Calu3 (cell line): ENCODE measurements around the gene ZBTB39. TPM values are rescaled to one million over a fixed set of nuclear protein-coding genes. Genes with fewer than 3 reads are reported as not detected.

Source experiments
- BruUV-seq: library from RNA; stranded (reverse); fragments of 400-500 nt; replicated peaks from 2 replicates; lab custom pipeline; 2021; lab: Mats Ljungman, UMichigan
- CTCF ChIA-PET: fragments of 300-600 bp; sonication (Branson Sonifier 250); formaldehyde crosslinking; loops from one replicate; lab custom pipeline; 2022; ENCODE audit warnings: antibody characterized with exemption; lab: Charles Lee
- DNase-seq: peaks from one replicate; pipeline ENCODE4 v3.0.0; 2022
- H3K27ac Mint-ChIP-seq: one replicate; pipeline ENCODE4 v1.8.0; 2022; ENCODE audit warnings: mixed read lengths; ENCODE audit not compliant: unreplicated experiment
- H3K27me3 Mint-ChIP-seq: one replicate; pipeline ENCODE4 v1.8.0; 2022; ENCODE audit warnings: mixed read lengths; ENCODE audit not compliant: unreplicated experiment
- H3K36me3 Mint-ChIP-seq: one replicate; pipeline ENCODE4 v1.8.0; 2022; ENCODE audit warnings: mild to moderate bottlenecking, moderate library complexity, mixed read lengths; ENCODE audit not compliant: insufficient read depth, unreplicated experiment
- H3K4me1 Mint-ChIP-seq: one replicate; pipeline ENCODE4 v1.8.0; 2022; ENCODE audit warnings: mild to moderate bottlenecking, low read depth, mixed read lengths; ENCODE audit not compliant: unreplicated experiment
- H3K4me3 Mint-ChIP-seq: one replicate; pipeline ENCODE4 v1.8.0; 2022; ENCODE audit warnings: mild to moderate bottlenecking, low read depth, moderate library complexity, mixed read lengths; ENCODE audit not compliant: unreplicated experiment
- H3K9me3 Mint-ChIP-seq: one replicate; pipeline ENCODE4 v1.8.0; 2022; ENCODE audit warnings: low read depth, mixed read lengths; ENCODE audit not compliant: unreplicated experiment
- CTCF ChIP-seq: fragments of 200-600 bp; IDR thresholded peaks from one replicate; pipeline ENCODE4 v1.8.0; 2022; ENCODE audit warnings: antibody characterized with exemption; ENCODE audit not compliant: unreplicated experiment
- intact Hi-C: fragments of 100-400 bp; cut with micrococcal nuclease; formaldehyde crosslinking; loops from one replicate; pipeline ENCODE4 v1.10.0; 2022; ENCODE audit not compliant: unreplicated experiment
- total RNA-seq: library from RNA; stranded (reverse); gene quantifications from 2 replicates; pipeline ENCODE4 v1.2.3, GENCODE V29; 2022

The ZBTB39 gene
- total RNA-seq, 1 experiment from 2014 or later = 10.8 TPM

GRCh38 chr12:56998981-56999380, 7.4 kb downstream of the ZBTB39 start:
- no peak overlapping the region for H3K27ac Mint-ChIP-seq
- no peaks in the 10 kb centered on the region for H3K27me3 Mint-ChIP-seq
- no TSS peak for BruUV-seq

DNA sequence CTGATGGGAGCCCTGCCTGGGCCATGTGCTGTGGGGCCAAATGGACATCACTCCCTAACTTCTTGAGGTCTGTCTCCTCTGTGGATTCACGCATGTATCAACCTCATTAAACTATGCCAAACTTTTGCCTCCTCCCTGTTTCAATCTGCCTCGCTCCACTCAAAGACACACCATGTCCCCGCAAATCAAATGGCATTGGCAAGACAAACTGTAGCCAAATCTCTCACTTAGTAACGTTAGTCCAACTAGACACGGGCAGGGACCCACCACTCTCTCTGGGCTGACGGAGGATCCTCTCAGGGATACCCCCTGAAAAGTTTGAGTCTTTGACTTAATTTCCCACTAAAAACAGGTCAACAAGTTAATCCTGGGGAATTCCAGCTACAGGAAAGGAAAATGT, 8.0 kb downstream of the ZBTB39 start:
- no TSS peak for BruUV-seq
- no peak for DNase-seq
- Mint-ChIP-seq H3K4me1 (peaks cover 5% of the 10 kb centered on the region), H3K4me3 (no peak overlapping the region), H3K9me3 (no peaks in the 10 kb centered on the region), H3K36me3 (no peaks in the 10 kb centered on the region), H3K27ac (no peak overlapping the region), H3K27me3 (no peaks in the 10 kb centered on the region)
- no peak for TF ChIP-seq CTCF
- CTCF ChIA-PET = no interaction called here
- intact Hi-C loops = no loop called here

More at GRCh38 chr12:56998981-56999380, 7.4 kb downstream of the ZBTB39 start:
- no peaks in the 10 kb centered on the region for H3K9me3 Mint-ChIP-seq
- CTCF ChIA-PET = no interaction called here
- no peaks in the 10 kb centered on the region for H3K36me3 Mint-ChIP-seq
- intact Hi-C loops = no loop called here
- H3K4me3 Mint-ChIP-seq = no peak overlapping the region
- H3K4me1 Mint-ChIP-seq = peaks cover 5% of the 10 kb centered on the region
- no peak for DNase-seq
- TF ChIP-seq CTCF = no peak

DNA sequence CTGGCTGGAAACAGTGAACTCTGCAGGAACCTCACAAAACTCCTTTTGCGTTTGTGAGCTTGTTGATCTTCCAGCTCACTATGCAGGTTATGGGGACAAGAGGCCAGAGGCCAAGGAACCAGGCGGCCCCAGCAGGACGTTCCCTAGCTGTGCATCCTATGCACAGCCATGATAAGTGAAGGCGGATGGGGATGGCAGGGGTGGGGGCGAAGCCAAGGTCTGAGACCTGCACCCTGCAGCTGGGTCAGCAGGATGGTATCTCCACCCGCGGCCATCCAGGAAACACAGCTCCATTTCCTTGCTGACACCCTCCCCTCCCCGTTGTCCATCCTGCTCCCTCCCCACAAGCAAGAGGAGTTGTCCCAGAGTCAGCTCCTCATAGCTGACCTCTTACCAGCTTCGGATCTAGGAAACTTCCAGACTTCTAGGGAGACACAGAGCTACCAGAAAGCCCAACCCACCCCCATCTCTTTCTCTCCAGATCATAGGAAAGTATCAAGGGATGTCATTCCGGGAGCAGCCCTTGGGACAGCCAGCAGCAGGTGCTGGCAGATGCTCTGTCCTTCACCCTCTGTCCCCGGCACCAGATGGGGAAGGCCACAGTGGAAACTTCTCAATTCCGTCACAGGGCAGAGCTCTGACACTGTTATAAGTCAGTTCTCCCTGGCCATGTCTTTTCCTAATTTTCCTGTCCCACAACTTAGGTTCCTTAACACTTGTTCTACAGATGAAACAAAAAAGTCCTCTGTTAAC, 9.4 kb downstream of the ZBTB39 start:
- no TSS peak for BruUV-seq
- H3K27me3 Mint-ChIP-seq = no peaks in the 10 kb centered on the region
- no peak for TF ChIP-seq CTCF
- H3K36me3 Mint-ChIP-seq = no peaks in the 10 kb centered on the region
- CTCF ChIA-PET = no interaction called here
- H3K27ac Mint-ChIP-seq = no peak overlapping the region
- DNase-seq = no peak
- peaks cover 5% of the 10 kb centered on the region for H3K4me1 Mint-ChIP-seq
- H3K9me3 Mint-ChIP-seq = no peaks in the 10 kb centered on the region
- intact Hi-C loops = no loop called here
- H3K4me3 Mint-ChIP-seq = no peak overlapping the region

GRCh38 chr12:56995930-56996496, 10.3 kb downstream of the ZBTB39 start:
- Mint-ChIP-seq H3K36me3 (no peaks in the 10 kb centered on the region), H3K9me3 (no peaks in the 10 kb centered on the region), H3K4me1 (peaks cover 8% of the 10 kb centered on the region), H3K4me3 (no peak overlapping the region), H3K27me3 (no peaks in the 10 kb centered on the region), H3K27ac (no peak overlapping the region)
- DNase-seq = no peak
- intact Hi-C loops = no loop called here
- TF ChIP-seq CTCF = no peak
- CTCF ChIA-PET = no interaction called here
- BruUV-seq = no TSS peak
